ENCODE measurements around the gene EFS. TPM values are rescaled to one million over a fixed set of nuclear protein-coding genes. Genes with fewer than 3 reads are reported as not detected.
A peak's percentile ranks its signal among the peaks of the same experiment; 100 is the strongest.

The EFS gene
- total RNA-seq, 6 donors from 2014 or later: 4.1 to 18.9 (median 9.3) TPM

DNA sequence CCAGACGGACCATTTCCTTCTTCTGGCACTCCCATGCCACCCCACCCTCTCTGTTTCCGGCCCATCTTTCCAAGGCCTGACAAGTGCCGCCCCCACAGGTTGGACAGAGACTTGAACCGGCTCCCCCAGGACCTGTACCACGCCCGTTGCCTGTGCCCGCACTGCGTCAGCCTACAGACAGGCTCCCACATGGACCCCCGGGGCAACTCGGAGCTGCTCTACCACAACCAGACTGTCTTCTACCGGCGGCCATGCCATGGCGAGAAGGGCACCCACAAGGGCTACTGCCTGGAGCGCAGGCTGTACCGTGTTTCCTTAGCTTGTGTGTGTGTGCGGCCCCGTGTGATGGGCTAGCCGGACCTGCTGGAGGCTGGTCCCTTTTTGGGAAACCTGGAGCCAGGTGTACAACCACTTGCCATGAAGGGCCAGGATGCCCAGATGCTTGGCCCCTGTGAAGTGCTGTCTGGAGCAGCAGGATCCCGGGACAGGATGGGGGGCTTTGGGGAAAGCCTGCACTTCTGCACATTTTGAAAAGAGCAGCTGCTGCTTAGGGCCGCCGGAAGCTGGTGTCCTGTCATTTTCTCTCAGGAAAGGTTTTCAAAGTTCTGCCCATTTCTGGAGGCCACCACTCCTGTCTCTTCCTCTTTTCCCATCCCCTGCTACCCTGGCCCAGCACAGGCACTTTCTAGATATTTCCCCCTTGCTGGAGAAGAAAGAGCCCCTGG, 10.7 kb upstream of the EFS start:
- WGBS, 2 donors: 87% methylated on average over 15 to 18 of the region's 21 CpGs

DNA sequence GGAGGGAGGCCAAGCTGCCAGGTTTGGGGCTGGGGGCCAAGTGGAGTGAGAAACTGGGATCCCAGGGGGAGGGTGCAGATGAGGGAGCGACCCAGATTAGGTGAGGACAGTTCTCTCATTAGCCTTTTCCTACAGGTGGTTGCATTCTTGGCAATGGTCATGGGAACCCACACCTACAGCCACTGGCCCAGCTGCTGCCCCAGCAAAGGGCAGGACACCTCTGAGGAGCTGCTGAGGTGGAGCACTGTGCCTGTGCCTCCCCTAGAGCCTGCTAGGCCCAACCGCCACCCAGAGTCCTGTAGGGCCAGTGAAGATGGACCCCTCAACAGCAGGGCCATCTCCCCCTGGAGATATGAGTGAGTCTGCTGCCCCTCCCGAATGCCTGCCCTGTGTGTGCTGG, 8.1 kb upstream of the EFS start:
- Histone ChIP-seq H3K4me3 (no peak overlapping the region), H3K27ac (no peak overlapping the region), H3K36me3 (no peaks in the 10 kb centered on the region), H3K27me3 (no peaks in the 10 kb centered on the region), H3K4me1 (no peaks in the 10 kb centered on the region), H3K9me3 (no peaks in the 10 kb centered on the region)
- TF ChIP-seq, protein P1, sequence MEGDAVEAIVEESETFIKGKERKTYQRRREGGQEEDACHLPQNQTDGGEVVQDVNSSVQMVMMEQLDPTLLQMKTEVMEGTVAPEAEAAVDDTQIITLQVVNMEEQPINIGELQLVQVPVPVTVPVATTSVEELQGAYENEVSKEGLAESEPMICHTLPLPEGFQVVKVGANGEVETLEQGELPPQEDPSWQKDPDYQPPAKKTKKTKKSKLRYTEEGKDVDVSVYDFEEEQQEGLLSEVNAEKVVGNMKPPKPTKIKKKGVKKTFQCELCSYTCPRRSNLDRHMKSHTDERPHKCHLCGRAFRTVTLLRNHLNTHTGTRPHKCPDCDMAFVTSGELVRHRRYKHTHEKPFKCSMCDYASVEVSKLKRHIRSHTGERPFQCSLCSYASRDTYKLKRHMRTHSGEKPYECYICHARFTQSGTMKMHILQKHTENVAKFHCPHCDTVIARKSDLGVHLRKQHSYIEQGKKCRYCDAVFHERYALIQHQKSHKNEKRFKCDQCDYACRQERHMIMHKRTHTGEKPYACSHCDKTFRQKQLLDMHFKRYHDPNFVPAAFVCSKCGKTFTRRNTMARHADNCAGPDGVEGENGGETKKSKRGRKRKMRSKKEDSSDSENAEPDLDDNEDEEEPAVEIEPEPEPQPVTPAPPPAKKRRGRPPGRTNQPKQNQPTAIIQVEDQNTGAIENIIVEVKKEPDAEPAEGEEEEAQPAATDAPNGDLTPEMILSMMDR (IDR thresholded peaks at IDR 0.05): no peak
- TF ChIP-seq EP300 (IDR thresholded peaks at IDR 0.05) (no peak), POLR2A (IDR thresholded peaks at IDR 0.05) (no peak), POLR2AphosphoS5 (IDR thresholded peaks at IDR 0.05) (no peak)
- ATAC-seq (ENCODE audit: low FRiP score in 2 of 2) (no peak), DNase-seq (no peak)
- 50 to 86% methylated on average over 1 to 3 of the region's 3 CpGs for WGBS, 2 donors

More for the DNA sequence above, 10.7 kb upstream of the EFS start:
- DNase-seq (peak in 1 of 2 donors; percentile 72), ATAC-seq (ENCODE audit: low FRiP score in 2 of 2) (no peak)
- Histone ChIP-seq H3K4me1 (peaks cover 0 to 5% (median 0%) of the 10 kb centered on the region in 4 donors), H3K9me3 (no peaks in the 10 kb centered on the region), H3K27ac (no peak overlapping the region), H3K4me3 (no peak overlapping the region), H3K27me3 (no peaks in the 10 kb centered on the region), H3K36me3 (no peaks in the 10 kb centered on the region)
- TF ChIP-seq POLR2AphosphoS5 (IDR thresholded peaks at IDR 0.05) (no peak), EP300 (IDR thresholded peaks at IDR 0.05) (no peak), POLR2A (IDR thresholded peaks at IDR 0.05) (no peak)
- TF ChIP-seq, protein P1 (IDR thresholded peaks at IDR 0.05): no peak

DNA sequence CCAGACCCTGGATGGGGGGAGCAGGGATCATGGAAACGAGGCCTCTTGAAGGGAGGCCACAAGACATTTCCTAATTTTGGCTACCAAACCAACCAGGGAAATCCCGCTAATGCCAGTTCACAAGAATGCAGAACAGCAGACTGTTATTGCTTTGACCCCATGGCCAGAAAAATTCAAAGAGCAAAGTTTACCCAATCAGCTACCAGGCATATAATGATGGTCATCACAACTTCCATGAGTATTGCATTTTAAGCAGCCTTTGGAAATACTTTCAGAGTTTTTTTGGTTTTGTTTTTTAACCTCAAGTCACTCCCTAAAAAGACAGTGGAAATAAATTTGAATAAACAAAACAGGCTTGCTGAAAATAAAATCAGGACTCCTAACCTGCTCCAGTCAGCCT, 7.5 kb upstream of the EFS start, which contains the start of gene IL25:
TSS of gene IL25 (plus strand) at position 301 of the 400 bp plus-strand sequence.
- DNase-seq: no peak
- H3K4me3 ChIP-seq: no peak within 1 kb of the TSS
- H3K27me3 ChIP-seq: no peaks in the 10 kb centered on the region
- H3K4me1 ChIP-seq: no peaks in the 10 kb centered on the region
- no peak within 1 kb of the TSS for H3K27ac ChIP-seq
- H3K9me3 ChIP-seq: no peaks in the 10 kb centered on the region
- WGBS, 2 donors: 66 to 79% methylated on average over 2 of the region's 2 CpGs
- no peak for ATAC-seq (ENCODE audit: low FRiP score in 2 of 2)
- no peaks in the 10 kb centered on the region for H3K36me3 ChIP-seq
- TF ChIP-seq POLR2AphosphoS5 (IDR thresholded peaks at IDR 0.05) (no peak), POLR2A (IDR thresholded peaks at IDR 0.05) (no peak), EP300 (IDR thresholded peaks at IDR 0.05) (no peak)
- TF ChIP-seq, protein P1 (IDR thresholded peaks at IDR 0.05): no peak

DNA sequence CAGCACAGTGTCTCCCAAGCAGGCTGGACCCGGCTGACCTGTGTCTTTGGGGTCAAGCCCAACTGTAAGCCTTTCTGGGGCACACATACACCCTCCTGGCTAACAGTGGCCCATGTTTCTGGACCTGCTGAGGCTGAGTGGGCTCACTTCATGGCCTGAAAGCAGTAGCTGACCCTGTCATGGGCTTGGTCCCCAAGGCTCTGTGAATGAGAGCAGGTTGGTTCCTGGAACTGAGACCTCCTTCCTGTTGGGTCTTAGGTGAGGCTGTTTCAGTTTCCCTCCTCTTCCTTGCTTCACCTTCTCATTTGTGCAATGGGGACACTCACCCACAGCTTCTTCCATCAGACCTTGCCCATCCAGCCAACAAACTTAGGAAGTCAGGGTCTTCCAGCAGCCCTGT, 6.9 kb upstream of the EFS start:
- no peaks in the 10 kb centered on the region for H3K4me1 ChIP-seq
- TF ChIP-seq, protein P1 (IDR thresholded peaks at IDR 0.05): no peak
- TF ChIP-seq POLR2A (IDR thresholded peaks at IDR 0.05): no peak
- no peak overlapping the region for H3K27ac ChIP-seq
- H3K27me3 ChIP-seq: no peaks in the 10 kb centered on the region
- H3K9me3 ChIP-seq: no peaks in the 10 kb centered on the region
- no peak for ATAC-seq (ENCODE audit: low FRiP score in 2 of 2)
- no peaks in the 10 kb centered on the region for H3K36me3 ChIP-seq
- no peak overlapping the region for H3K4me3 ChIP-seq
- DNase-seq: no peak
- WGBS, 2 donors: 100% methylated on average over 1 of the region's 1 CpG; no CpG with 5 or more reads in 1 of the 2 donors

DNA sequence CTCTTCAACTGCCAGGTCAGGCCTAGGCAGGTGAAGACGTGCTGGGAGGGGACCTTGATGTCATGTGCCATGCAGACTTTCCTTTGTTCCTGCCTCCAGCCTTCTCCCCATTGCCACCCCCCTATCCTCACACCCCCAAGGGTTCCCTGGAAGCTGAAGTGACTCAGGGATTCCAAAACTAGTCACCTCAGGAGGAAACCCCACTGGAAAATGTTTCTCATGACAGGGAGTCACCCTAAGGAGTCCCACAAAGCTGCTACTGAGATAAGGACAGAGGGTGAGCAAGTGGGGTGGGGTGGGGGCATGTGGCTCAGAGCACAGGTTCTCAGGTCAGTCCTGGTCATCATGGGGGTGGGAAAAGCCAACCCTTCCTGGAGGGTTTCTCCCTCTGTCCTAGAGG, 5.2 kb upstream of the EFS start:
- ATAC-seq (ENCODE audit: low FRiP score in 2 of 2): no peak
- no peaks in the 10 kb centered on the region for H3K36me3 ChIP-seq
- no peak for DNase-seq
- 38 to 60% methylated on average over 1 of the region's 1 CpG for WGBS, 2 donors
- H3K27me3 ChIP-seq: peaks cover 0 to 9% (median 2%) of the 10 kb centered on the region in 4 donors
- H3K4me3 ChIP-seq: no peak overlapping the region
- peaks cover 0 to 9% (median 4%) of the 10 kb centered on the region in 4 donors for H3K4me1 ChIP-seq
- H3K27ac ChIP-seq: no peak overlapping the region
- H3K9me3 ChIP-seq: no peaks in the 10 kb centered on the region
- TF ChIP-seq, protein P1 (IDR thresholded peaks at IDR 0.05): no peak
- TF ChIP-seq EP300 (IDR thresholded peaks at IDR 0.05) (no peak), POLR2AphosphoS5 (IDR thresholded peaks at IDR 0.05) (no peak), POLR2A (IDR thresholded peaks at IDR 0.05) (no peak)
